Heart left ventricle (tissue), 13 donors: ENCODE data around the gene GPR83.
"Not testable (repeated sequence)": the region's sequence is repeated elsewhere in the genome, so short reads cannot be mapped to it uniquely, and the experiment has no call there.

Experiments used
- POLR2A ChIP-seq, 2 donors: fragments of 450-650 bp; IDR thresholded peaks; one replicate each; pipeline ENCODE4 v1.6.1; 2017; ENCODE audit warnings: antibody characterized with exemption in 2 of 2, mild to moderate bottlenecking in 2 of 2, moderate library complexity in 2 of 2
- TF ChIP-seq, protein P1 (sequence below), 12 donors: fragments of 200-600 bp; sonication (generic) in 4 of 12; IDR thresholded peaks; one replicate each; pipeline versions ENCODE4 v1.5.0 to v1.8.0; 2018 to 2022; ENCODE audit warnings: antibody characterized with exemption in 12 of 12, mild to moderate bottlenecking in 5 of 12
- donor health status: ischemic (EF 13 %, LVEDD 7.1; RV severe dilation, severe dysfunction).
- donor health status: DM: no; HTN: yes; CAD: no.
- donor health status: DM: no; HTN: no; CAD: no.
- donor health status: ischemic (EF 25% LVEDD 6.9; RV normal size, moderate dysfunction).
- donor health status: ischemic (EF 25% LVEDD 5.7; RV mildly dilated, moderate dysfunction).
- donor health status: ischemic (EF 35%, LVEDD 5.7; RV mildly dilated, moderate dysfunction).
- donor health status: nonischemic (EF 11% LVEDD 7.7; RV severe dilation, severe dysfunction).
- donor health status: DM: yes; HTN: yes; CAD: no.
- donor health status: PGD.
- donor health status: ischemic (EF 29% LVEDD 5.4; RV normal size, mild dysfunction).
- donor health status: nonischemic (EF 23%, LVEDD 6.1; RV moderate dilation, normal function).

- TF ChIP-seq, protein P1, sequence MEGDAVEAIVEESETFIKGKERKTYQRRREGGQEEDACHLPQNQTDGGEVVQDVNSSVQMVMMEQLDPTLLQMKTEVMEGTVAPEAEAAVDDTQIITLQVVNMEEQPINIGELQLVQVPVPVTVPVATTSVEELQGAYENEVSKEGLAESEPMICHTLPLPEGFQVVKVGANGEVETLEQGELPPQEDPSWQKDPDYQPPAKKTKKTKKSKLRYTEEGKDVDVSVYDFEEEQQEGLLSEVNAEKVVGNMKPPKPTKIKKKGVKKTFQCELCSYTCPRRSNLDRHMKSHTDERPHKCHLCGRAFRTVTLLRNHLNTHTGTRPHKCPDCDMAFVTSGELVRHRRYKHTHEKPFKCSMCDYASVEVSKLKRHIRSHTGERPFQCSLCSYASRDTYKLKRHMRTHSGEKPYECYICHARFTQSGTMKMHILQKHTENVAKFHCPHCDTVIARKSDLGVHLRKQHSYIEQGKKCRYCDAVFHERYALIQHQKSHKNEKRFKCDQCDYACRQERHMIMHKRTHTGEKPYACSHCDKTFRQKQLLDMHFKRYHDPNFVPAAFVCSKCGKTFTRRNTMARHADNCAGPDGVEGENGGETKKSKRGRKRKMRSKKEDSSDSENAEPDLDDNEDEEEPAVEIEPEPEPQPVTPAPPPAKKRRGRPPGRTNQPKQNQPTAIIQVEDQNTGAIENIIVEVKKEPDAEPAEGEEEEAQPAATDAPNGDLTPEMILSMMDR (IDR thresholded peaks at IDR 0.05), result not testable (repeated sequence)
- not testable (repeated sequence) for TF ChIP-seq POLR2A (IDR thresholded peaks at IDR 0.05)
Observed at GRCh38 chr11:94346311-94346710, 54.9 kb downstream of the GPR83 start.
